Endothelial cell (in vitro differentiated cells): ENCODE measurements around the gene DHRS1. TPM values are rescaled to one million over a fixed set of nuclear protein-coding genes. Genes with fewer than 3 reads are reported as not detected.

Source experiments
- DNase-seq: peaks from one replicate; pipeline ENCODE4 v3.0.0; 2021; ENCODE audit warnings: low spot score
- H3K27ac Mint-ChIP-seq: one replicate; pipeline ENCODE4 v1.8.0; 2021; ENCODE audit warnings: mixed read lengths, inconsistent platforms; ENCODE audit not compliant: unreplicated experiment
- H3K27me3 Mint-ChIP-seq: one replicate; pipeline ENCODE4 v1.8.0; 2021; ENCODE audit warnings: mild to moderate bottlenecking, moderate library complexity, mixed read lengths, inconsistent platforms; ENCODE audit not compliant: unreplicated experiment
- H3K36me3 Mint-ChIP-seq: one replicate; pipeline ENCODE4 v1.8.0; 2021; ENCODE audit warnings: mild to moderate bottlenecking, low read depth, mixed read lengths, inconsistent platforms; ENCODE audit not compliant: unreplicated experiment
- H3K4me1 Mint-ChIP-seq: one replicate; pipeline ENCODE4 v1.8.0; 2021; ENCODE audit warnings: mild to moderate bottlenecking, mixed read lengths, inconsistent platforms; ENCODE audit not compliant: unreplicated experiment
- H3K4me3 Mint-ChIP-seq: one replicate; pipeline ENCODE4 v1.8.0; 2021; ENCODE audit warnings: mild to moderate bottlenecking, mixed read lengths, inconsistent platforms; ENCODE audit not compliant: unreplicated experiment
- H3K9me3 Mint-ChIP-seq: one replicate; pipeline ENCODE4 v1.8.0; 2021; ENCODE audit warnings: mixed read lengths, inconsistent platforms; ENCODE audit not compliant: unreplicated experiment
- CTCF ChIP-seq: fragments of 200-600 bp; sonication (generic); IDR thresholded peaks from one replicate; pipeline ENCODE4 v1.5.0; 2021; ENCODE audit warnings: antibody characterized with exemption; ENCODE audit not compliant: unreplicated experiment
- total RNA-seq: library from RNA; stranded (reverse); fragmentation: NEBNext Ultra II Directional; extraction: Animal tissue kit (Norgen Biotek cat#: 25700); gene quantifications from one replicate; pipeline ENCODE4 v1.2.1, GENCODE V29; 2021; ENCODE audit not compliant: unreplicated experiment

DHRS1 gene
- total RNA-seq, 1 donor from 2014 or later, result 17.7 TPM

DNA sequence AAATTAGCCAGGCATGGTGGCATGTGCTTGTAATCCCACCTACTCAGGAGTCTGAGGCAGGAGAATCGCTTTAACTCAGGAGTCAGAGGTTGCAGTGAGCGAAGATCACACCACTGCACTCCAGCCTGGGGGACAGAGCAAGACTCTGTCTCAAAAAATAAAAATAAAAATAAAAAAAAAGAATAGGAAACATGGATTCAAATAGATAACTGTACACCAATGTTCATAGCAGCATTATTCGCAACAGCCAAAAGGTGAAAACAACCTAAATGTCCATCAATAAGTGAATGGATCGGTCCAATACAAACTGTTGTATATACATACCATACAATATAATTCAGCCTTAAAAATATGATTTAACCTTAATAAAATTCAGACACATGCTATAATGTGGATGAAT is 43.3 kb upstream of the DHRS1 start:
- H3K27ac Mint-ChIP-seq, result no peak overlapping the region
- DNase-seq, result no peak
- TF ChIP-seq CTCF, result no peak
- H3K9me3 Mint-ChIP-seq, result no peaks in the 10 kb centered on the region
- peaks cover 19% of the 10 kb centered on the region for H3K4me1 Mint-ChIP-seq
- H3K36me3 Mint-ChIP-seq, result no peaks in the 10 kb centered on the region
- H3K27me3 Mint-ChIP-seq, result peaks cover 16% of the 10 kb centered on the region
- H3K4me3 Mint-ChIP-seq, result no peak overlapping the region

- no peak for TF ChIP-seq CTCF
- H3K9me3 Mint-ChIP-seq, result no peaks in the 10 kb centered on the region
- no peaks in the 10 kb centered on the region for H3K36me3 Mint-ChIP-seq
- H3K27ac Mint-ChIP-seq, result no peak overlapping the region
- no peak overlapping the region for H3K4me3 Mint-ChIP-seq
- no peak for DNase-seq
- peaks cover 20% of the 10 kb centered on the region for H3K4me1 Mint-ChIP-seq
- H3K27me3 Mint-ChIP-seq, result peaks cover 28% of the 10 kb centered on the region
Observed at GRCh38 chr14:24340606-24341005, 41.0 kb upstream of the DHRS1 start.

GRCh38 chr14:24339284-24340151 is 39.9 kb upstream of the DHRS1 start, which contains the start of gene RIPK3:
Gene RIPK3, minus strand, starts transcription at chr14:24339991. Its CDS starts 165 bp downstream, at chr14:24339826.
- TF ChIP-seq CTCF, result no peak
- no peaks in the 10 kb centered on the region for H3K9me3 Mint-ChIP-seq
- peaks cover 27% of the 10 kb centered on the region for H3K4me1 Mint-ChIP-seq
- DNase-seq, result no peak
- H3K27me3 Mint-ChIP-seq, result peaks cover 35% of the 10 kb centered on the region
- H3K36me3 Mint-ChIP-seq, result no peaks in the 10 kb centered on the region
- H3K27ac Mint-ChIP-seq, result no peak within 1 kb of the TSS
- peak within 1 kb of the TSS; percentile 56 for H3K4me3 Mint-ChIP-seq

- Mint-ChIP-seq H3K4me1 (peaks cover 27% of the 10 kb centered on the region), H3K4me3 (no peak overlapping the region), H3K9me3 (no peaks in the 10 kb centered on the region), H3K36me3 (peaks cover 3% of the 10 kb centered on the region), H3K27me3 (peaks cover 35% of the 10 kb centered on the region), H3K27ac (no peak overlapping the region)
- no peak for TF ChIP-seq CTCF
- no peak for DNase-seq
Observed at GRCh38 chr14:24338843-24339242, 39.3 kb upstream of the DHRS1 start.

- H3K4me3 Mint-ChIP-seq, result no peak overlapping the region
- H3K27ac Mint-ChIP-seq, result no peak overlapping the region
- peaks cover 3% of the 10 kb centered on the region for H3K36me3 Mint-ChIP-seq
- peaks cover 27% of the 10 kb centered on the region for H3K4me1 Mint-ChIP-seq
- H3K9me3 Mint-ChIP-seq, result no peaks in the 10 kb centered on the region
- TF ChIP-seq CTCF, result no peak
- DNase-seq, result no peak
- H3K27me3 Mint-ChIP-seq, result peaks cover 37% of the 10 kb centered on the region
Observed at GRCh38 chr14:24337824-24338175, 38.2 kb upstream of the DHRS1 start.
